Gastroesophageal sphincter (tissue), 3 donors: Measurements from ENCODE around the gene VPS13D.

Experiments
- CTCF ChIP-seq, 4 experiments: fragments of 200-600 bp in 2 of 4; fragments of 450-650 bp in 2 of 4; sonication (generic) in 1 of 4; IDR thresholded peaks; one replicate each; pipeline ENCODE4 v1.5.1; 2017 to 2019; ENCODE audit warnings: antibody characterized with exemption in 4 of 4, mild to moderate bottlenecking in 2 of 4, moderate library complexity in 2 of 4
- EP300 ChIP-seq: sonication (generic); formaldehyde crosslinking; IDR thresholded peaks from one replicate; pipeline ENCODE4 v1.6.1; 2017; ENCODE audit warnings: antibody characterized with exemption, mild to moderate bottlenecking
- POLR2A ChIP-seq, 2 donors: fragments of 450-650 bp; IDR thresholded peaks; one replicate each; pipeline ENCODE4 v1.6.1; 2017; ENCODE audit warnings: antibody characterized with exemption in 2 of 2, mild to moderate bottlenecking in 2 of 2, moderate library complexity in 1 of 2

GRCh38 chr1:12232221-12232620, 2.4 kb downstream of the VPS13D start:
- TF ChIP-seq CTCF (IDR thresholded peaks at IDR 0.05) (no peak), EP300 (no peak), POLR2A (IDR thresholded peaks at IDR 0.05) (no peak)
